Measurements from ENCODE around the gene VKORC1L1. TPM values are rescaled to one million over a fixed set of nuclear protein-coding genes. Genes with fewer than 3 reads are reported as not detected.
"Not testable (repeated sequence)": the region's sequence is repeated elsewhere in the genome, so short reads cannot be mapped to it uniquely, and the experiment has no call there.

Gene VKORC1L1
- total RNA-seq, 2 donors from 2014 or later: 20.6 to 27.4 TPM

- intact Hi-C loops (cut with DNase I); DNase-seq (ENCODE audit: low spot score): not testable (repeated sequence)
These were observed 6.6 kb downstream of the VKORC1L1 start for GRCh38 chr7:65879292-65880153.

- DNase-seq (ENCODE audit: low spot score); intact Hi-C loops (cut with DNase I): not testable (repeated sequence)
These were observed 7.4 kb downstream of the VKORC1L1 start for GRCh38 chr7:65880242-65880641.

- DNase-seq (ENCODE audit: low spot score); intact Hi-C loops (cut with DNase I): not testable (repeated sequence)
These were observed 12.1 kb downstream of the VKORC1L1 start for GRCh38 chr7:65884983-65885382.

- intact Hi-C loops (cut with DNase I): not testable (repeated sequence)
These were observed 12.7 kb downstream of the VKORC1L1 start for GRCh38 chr7:65885533-65885932.

GRCh38 chr7:65888434-65889156 lies 15.7 kb downstream of the VKORC1L1 start:
- DNase-seq (ENCODE audit: low spot score); intact Hi-C loops (cut with DNase I): not testable (repeated sequence)

More at GRCh38 chr7:65885533-65885932, 12.7 kb downstream of the VKORC1L1 start:
- DNase-seq (ENCODE audit: low spot score): not testable (repeated sequence)

GRCh38 chr7:65889722-65890121 lies 16.8 kb downstream of the VKORC1L1 start:
- intact Hi-C loops (cut with DNase I); DNase-seq (ENCODE audit: low spot score): not testable (repeated sequence)

GRCh38 chr7:65892161-65892560 lies 19.3 kb downstream of the VKORC1L1 start:
- intact Hi-C loops (cut with DNase I): no loop called here

GRCh38 chr7:65892835-65893234 lies 20.0 kb downstream of the VKORC1L1 start:
- intact Hi-C loops (cut with DNase I): no loop called here
- DNase-seq (ENCODE audit: low spot score): no peak

More at GRCh38 chr7:65892161-65892560, 19.3 kb downstream of the VKORC1L1 start:
- no peak for DNase-seq (ENCODE audit: low spot score)

GRCh38 chr7:65896279-65896870 lies 23.5 kb downstream of the VKORC1L1 start:
- intact Hi-C loops (cut with DNase I): no loop called here
- DNase-seq (ENCODE audit: low spot score): no peak

GRCh38 chr7:65897289-65897688 lies 24.4 kb downstream of the VKORC1L1 start:
- DNase-seq (ENCODE audit: low spot score); intact Hi-C loops (cut with DNase I): not testable (repeated sequence)

GRCh38 chr7:65898677-65899447 lies 26.0 kb downstream of the VKORC1L1 start:
- intact Hi-C loops (cut with DNase I); DNase-seq (ENCODE audit: low spot score): not testable (repeated sequence)

GRCh38 chr7:65902306-65902705 lies 29.4 kb downstream of the VKORC1L1 start:
- intact Hi-C loops (cut with DNase I): no loop called here
- no peak for DNase-seq (ENCODE audit: low spot score)

- intact Hi-C loops (cut with DNase I): no loop called here
- no peak for DNase-seq (ENCODE audit: low spot score)
These were observed 34.8 kb downstream of the VKORC1L1 start for GRCh38 chr7:65907501-65908198.

GRCh38 chr7:65910237-65910636 lies 37.4 kb downstream of the VKORC1L1 start:
- DNase-seq (ENCODE audit: low spot score): no peak
- intact Hi-C loops (cut with DNase I): no loop called here

- no peak for DNase-seq (ENCODE audit: low spot score)
- intact Hi-C loops (cut with DNase I): no loop called here
These were observed 39.4 kb downstream of the VKORC1L1 start for GRCh38 chr7:65912237-65912636.

GRCh38 chr7:65915921-65916657 lies 43.2 kb downstream of the VKORC1L1 start:
- no peak for DNase-seq (ENCODE audit: low spot score)
- intact Hi-C loops (cut with DNase I): no loop called here

GRCh38 chr7:65923316-65923715 lies 50.4 kb downstream of the VKORC1L1 start:
- no peak for DNase-seq (ENCODE audit: low spot score)
- intact Hi-C loops (cut with DNase I): no loop called here

GRCh38 chr7:65924193-65924592 lies 51.3 kb downstream of the VKORC1L1 start:
- intact Hi-C loops (cut with DNase I): no loop called here
- DNase-seq (ENCODE audit: low spot score): no peak

All from posterior vena cava (tissue), 2 donors.